Neural progenitor cell (in vitro differentiated cells): Measurements from ENCODE around the gene SNN. TPM values are rescaled to one million over a fixed set of nuclear protein-coding genes. Genes with fewer than 3 reads are reported as not detected.

Experiments used
- DNase-seq: peaks from one replicate; pipeline ENCODE4 v3.0.0-alpha.2; 2016; ENCODE audit warnings: low spot score
- H2AFZ ChIP-seq: fragments of 200-600 bp; sonication (generic); replicated peaks from 2 replicates; pipeline ENCODE4 v1.6.1; 2016; ENCODE audit warnings: antibody characterized with exemption
- H3F3A ChIP-seq: fragments of 200-600 bp; sonication (generic); 2 replicates; pipeline ENCODE4 v1.6.1; 2016; ENCODE audit warnings: antibody characterized with exemption, low read depth
- H3K27ac ChIP-seq: fragments of 200-600 bp; sonication (generic); 2 replicates; pipeline ENCODE4 v1.5.1; 2016; ENCODE audit warnings: mild to moderate bottlenecking
- H3K27me3 ChIP-seq: fragments of 200-600 bp; sonication (generic); 2 replicates; pipeline ENCODE4 v1.6.1; 2016; ENCODE audit warnings: mild to moderate bottlenecking, moderate library complexity
- H3K36me3 ChIP-seq: fragments of 200-600 bp; sonication (generic); 2 replicates; pipeline ENCODE4 v1.5.1; 2016
- H3K4me1 ChIP-seq: fragments of 200-600 bp; sonication (generic); 2 replicates; pipeline ENCODE4 v1.6.1; 2016; ENCODE audit warnings: mixed run types
- H3K4me2 ChIP-seq: fragments of 200-600 bp; sonication (generic); 2 replicates; pipeline ENCODE4 v1.6.1; 2016
- H3K4me3 ChIP-seq: fragments of 200-600 bp; sonication (generic); 2 replicates; pipeline ENCODE4 v1.5.1; 2016
- H3K79me2 ChIP-seq: fragments of 200-600 bp; sonication (generic); 2 replicates; pipeline ENCODE4 v1.6.1; 2016; ENCODE audit warnings: low read depth
- H3K9ac ChIP-seq: fragments of 200-600 bp; sonication (generic); 2 replicates; pipeline ENCODE4 v1.6.1; 2016
- H3K9me3 ChIP-seq: fragments of 200-600 bp; sonication (generic); 2 replicates; pipeline ENCODE4 v1.5.1; 2016; ENCODE audit warnings: low read depth
- H4K20me1 ChIP-seq: fragments of 200-600 bp; sonication (generic); 2 replicates; pipeline ENCODE4 v1.6.1; 2016; ENCODE audit warnings: low read depth
- H3K27ac Mint-ChIP-seq: 3 replicates; pipeline ENCODE4 v1.8.0; 2021; ENCODE audit warnings: mixed read lengths
- H3K27me3 Mint-ChIP-seq: 2 replicates; pipeline ENCODE4 v1.8.0; 2022; ENCODE audit warnings: low read depth, mild to moderate bottlenecking, inconsistent platforms, moderate library complexity, mixed read lengths; ENCODE audit not compliant: insufficient read depth
- H3K36me3 Mint-ChIP-seq: 3 replicates; pipeline ENCODE4 v1.8.0; 2021; ENCODE audit warnings: mixed read lengths
- H3K4me1 Mint-ChIP-seq: 3 replicates; pipeline ENCODE4 v1.8.0; 2021; ENCODE audit warnings: mixed read lengths
- H3K4me3 Mint-ChIP-seq: 3 replicates; pipeline ENCODE4 v1.8.0; 2021; ENCODE audit warnings: mild to moderate bottlenecking, moderate library complexity, mixed read lengths
- H3K9me3 Mint-ChIP-seq: 3 replicates; pipeline ENCODE4 v1.8.0; 2020; ENCODE audit warnings: mixed read lengths
- EZH2 ChIP-seq: fragments of 200-600 bp; sonication (generic); IDR thresholded peaks from 2 replicates; pipeline ENCODE4 v1.6.1; 2017; ENCODE audit warnings: antibody characterized with exemption, mild to moderate bottlenecking, moderate library complexity
- EZH2phosphoT487 ChIP-seq: fragments of 200-600 bp; sonication (generic); IDR thresholded peaks from 2 replicates; pipeline ENCODE4 v1.6.1; 2017; ENCODE audit warnings: antibody characterized with exemption
- total RNA-seq: library from RNA; depleted of rRNA; stranded (reverse); fragments of >200 nt; gene quantifications from 2 replicates; pipeline ENCODE4 v1.2.3, GENCODE V29; 2015; ENCODE audit warnings: low replicate concordance
- TF ChIP-seq, protein P1 (sequence below): fragments of 200-600 bp; sonication (generic); IDR thresholded peaks from 2 replicates; pipeline ENCODE4 v1.5.1; 2017; ENCODE audit warnings: antibody characterized with exemption, mild to moderate bottlenecking

SNN gene
- total RNA-seq, 1 donor from 2014 or later = 48.7 TPM

DNA sequence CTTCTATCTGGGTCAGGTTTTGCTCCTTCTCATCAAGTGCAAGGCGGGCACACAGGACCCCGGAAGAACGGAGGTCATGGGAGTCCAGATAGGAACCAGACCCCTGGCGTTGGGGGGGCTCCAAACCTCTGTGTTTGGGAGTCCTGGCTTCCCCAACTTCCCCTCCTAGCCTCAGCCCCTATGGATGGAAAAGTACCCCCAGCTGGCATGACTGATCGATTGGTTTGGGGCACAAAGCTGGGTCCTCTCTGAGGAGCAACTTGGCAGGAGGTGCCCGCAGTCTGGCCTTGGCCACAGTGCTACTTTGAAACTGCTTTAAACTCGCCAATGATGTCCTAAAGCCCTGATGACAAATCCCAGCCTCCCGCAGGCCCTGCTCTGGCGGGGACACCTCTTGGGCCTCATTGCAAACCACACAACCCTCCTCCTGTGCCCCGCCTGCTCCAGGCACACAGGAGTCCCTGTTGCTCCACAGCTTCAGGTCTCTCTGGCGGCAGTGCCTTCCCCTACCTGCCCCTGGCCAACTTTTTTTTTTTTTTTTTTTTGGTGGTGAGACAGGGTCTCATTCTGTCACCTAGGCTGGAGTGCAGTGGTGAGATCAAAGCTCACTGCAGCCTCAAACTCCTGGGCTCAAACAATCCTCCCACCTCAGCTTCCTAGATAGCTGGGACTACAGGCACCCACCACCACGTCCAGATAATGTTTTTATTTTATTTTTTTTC lies 38.0 kb upstream of the SNN start:
- no peak overlapping the region for H3K4me3 Mint-ChIP-seq
- TF ChIP-seq EZH2 (no peak), EZH2phosphoT487 (no peak)
- TF ChIP-seq, protein P1, sequence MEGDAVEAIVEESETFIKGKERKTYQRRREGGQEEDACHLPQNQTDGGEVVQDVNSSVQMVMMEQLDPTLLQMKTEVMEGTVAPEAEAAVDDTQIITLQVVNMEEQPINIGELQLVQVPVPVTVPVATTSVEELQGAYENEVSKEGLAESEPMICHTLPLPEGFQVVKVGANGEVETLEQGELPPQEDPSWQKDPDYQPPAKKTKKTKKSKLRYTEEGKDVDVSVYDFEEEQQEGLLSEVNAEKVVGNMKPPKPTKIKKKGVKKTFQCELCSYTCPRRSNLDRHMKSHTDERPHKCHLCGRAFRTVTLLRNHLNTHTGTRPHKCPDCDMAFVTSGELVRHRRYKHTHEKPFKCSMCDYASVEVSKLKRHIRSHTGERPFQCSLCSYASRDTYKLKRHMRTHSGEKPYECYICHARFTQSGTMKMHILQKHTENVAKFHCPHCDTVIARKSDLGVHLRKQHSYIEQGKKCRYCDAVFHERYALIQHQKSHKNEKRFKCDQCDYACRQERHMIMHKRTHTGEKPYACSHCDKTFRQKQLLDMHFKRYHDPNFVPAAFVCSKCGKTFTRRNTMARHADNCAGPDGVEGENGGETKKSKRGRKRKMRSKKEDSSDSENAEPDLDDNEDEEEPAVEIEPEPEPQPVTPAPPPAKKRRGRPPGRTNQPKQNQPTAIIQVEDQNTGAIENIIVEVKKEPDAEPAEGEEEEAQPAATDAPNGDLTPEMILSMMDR = no peak
- H3K36me3 Mint-ChIP-seq = no peaks in the 10 kb centered on the region
- no peak overlapping the region for H3K4me3 ChIP-seq
- no peaks in the 10 kb centered on the region for H3K9me3 Mint-ChIP-seq
- H3K27me3 ChIP-seq = peaks cover under 1% of the 10 kb centered on the region
- peaks cover 12% of the 10 kb centered on the region for H3K4me1 ChIP-seq
- no peaks in the 10 kb centered on the region for H3K9me3 ChIP-seq
- no peaks in the 10 kb centered on the region for H3F3A ChIP-seq
- H2AFZ ChIP-seq = no peak overlapping the region
- H3K79me2 ChIP-seq = no peaks in the 10 kb centered on the region
- no peak overlapping the region for H3K9ac ChIP-seq
- H3K27ac Mint-ChIP-seq = no peak overlapping the region
- peaks cover 2% of the 10 kb centered on the region for H3K27me3 Mint-ChIP-seq
- H3K4me2 ChIP-seq = no peak overlapping the region
- peaks cover 13% of the 10 kb centered on the region for H3K4me1 Mint-ChIP-seq
- H3K36me3 ChIP-seq = no peaks in the 10 kb centered on the region
- no peak overlapping the region for H3K27ac ChIP-seq
- no peaks in the 10 kb centered on the region for H4K20me1 ChIP-seq
- no peak for DNase-seq

DNA sequence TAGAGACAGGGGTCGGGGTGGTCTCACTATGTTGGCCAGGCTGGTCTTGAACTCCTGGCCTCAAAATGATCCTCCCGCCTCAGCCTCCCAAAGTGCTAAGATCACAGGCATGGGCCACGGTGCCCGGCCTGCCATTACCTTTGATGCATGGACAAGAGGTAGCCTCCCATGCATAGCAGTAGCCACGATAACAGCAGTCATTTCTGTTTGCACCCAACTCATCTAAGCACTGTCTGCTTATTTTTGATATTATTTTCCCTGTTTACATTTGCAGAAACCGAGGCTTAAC lies 37.5 kb upstream of the SNN start:
- peaks cover 15% of the 10 kb centered on the region for H3K4me1 ChIP-seq
- no peaks in the 10 kb centered on the region for H4K20me1 ChIP-seq
- H3K4me3 ChIP-seq = no peak overlapping the region
- peaks cover 1% of the 10 kb centered on the region for H3F3A ChIP-seq
- peaks cover 2% of the 10 kb centered on the region for H3K27me3 Mint-ChIP-seq
- no peaks in the 10 kb centered on the region for H3K9me3 Mint-ChIP-seq
- TF ChIP-seq EZH2phosphoT487 (no peak), EZH2 (no peak)
- TF ChIP-seq, protein P1 = no peak
- no peak overlapping the region for H3K4me2 ChIP-seq
- H3K27ac ChIP-seq = no peak overlapping the region
- H3K4me3 Mint-ChIP-seq = no peak overlapping the region
- DNase-seq = no peak
- no peak overlapping the region for H2AFZ ChIP-seq
- peaks cover 5% of the 10 kb centered on the region for H3K27me3 ChIP-seq
- no peaks in the 10 kb centered on the region for H3K36me3 Mint-ChIP-seq
- H3K36me3 ChIP-seq = no peaks in the 10 kb centered on the region
- no peak overlapping the region for H3K27ac Mint-ChIP-seq
- no peak overlapping the region for H3K9ac ChIP-seq
- H3K9me3 ChIP-seq = no peaks in the 10 kb centered on the region
- H3K79me2 ChIP-seq = no peaks in the 10 kb centered on the region
- H3K4me1 Mint-ChIP-seq = peaks cover 13% of the 10 kb centered on the region

DNA sequence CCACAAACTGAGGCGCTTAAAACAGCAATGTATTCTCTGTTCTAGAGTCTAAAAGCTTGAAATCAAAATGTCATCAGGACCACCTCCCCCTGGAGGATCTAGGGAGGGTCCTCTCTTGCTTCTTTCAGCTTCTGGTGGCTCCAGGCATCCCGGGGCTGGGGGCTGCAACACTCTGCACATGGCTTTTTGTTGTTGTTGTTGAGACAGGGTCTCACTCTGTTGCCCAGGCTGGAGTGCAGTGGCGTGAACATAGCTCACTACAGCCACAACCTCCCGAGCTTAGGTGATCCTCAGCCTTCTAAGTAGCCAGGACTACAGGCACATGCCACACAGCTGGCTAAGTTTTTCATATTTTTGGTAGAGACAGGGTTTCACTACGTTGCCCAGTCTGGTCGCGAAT lies 37.0 kb upstream of the SNN start:
- Mint-ChIP-seq H3K4me3 (no peak overlapping the region), H3K27me3 (peaks cover 2% of the 10 kb centered on the region), H3K4me1 (peaks cover 13% of the 10 kb centered on the region), H3K36me3 (no peaks in the 10 kb centered on the region), H3K9me3 (no peaks in the 10 kb centered on the region), H3K27ac (no peak overlapping the region)
- Histone ChIP-seq H3K27ac (no peak overlapping the region), H3K4me3 (no peak overlapping the region), H3K27me3 (peaks cover 6% of the 10 kb centered on the region), H4K20me1 (no peaks in the 10 kb centered on the region), H3K79me2 (no peaks in the 10 kb centered on the region), H3K9me3 (no peaks in the 10 kb centered on the region), H3K4me2 (no peak overlapping the region), H3K9ac (no peak overlapping the region), H2AFZ (no peak overlapping the region), H3K36me3 (no peaks in the 10 kb centered on the region), H3F3A (peaks cover 6% of the 10 kb centered on the region), H3K4me1 (peaks cover 19% of the 10 kb centered on the region)
- TF ChIP-seq, protein P1 = no peak
- TF ChIP-seq EZH2phosphoT487 (no peak), EZH2 (no peak)
- no peak for DNase-seq
